HL-60 (cell line): ENCODE data around the gene MSH4.
A peak's percentile ranks its signal among the peaks of the same experiment; 100 is the strongest.

Experiments used
- DNase-seq, 2 experiments: peaks; one replicate each; pipeline ENCODE4 v3.0.0-alpha.2; 2010 to 2020; ENCODE audit warnings: low read depth in 1 of 2, low spot score in 1 of 2
- H3K27ac ChIP-seq: fragments of 250-450 bp; sonication (Bioruptor Pico); replicated peaks from 2 replicates; pipeline ENCODE4 v1.5.1; 2020; ENCODE audit warnings: mild to moderate bottlenecking, moderate library complexity
- H3K27me3 ChIP-seq: fragments of 250-450 bp; sonication (Bioruptor Pico); 2 replicates; pipeline ENCODE4 v1.5.1; 2021; ENCODE audit warnings: mild to moderate bottlenecking, moderate library complexity; ENCODE audit not compliant: insufficient read depth, poor library complexity, severe bottlenecking
- H3K4me3 ChIP-seq: replicated peaks from 2 replicates; pipeline ENCODE4 v1.5.1; 2011; ENCODE audit warnings: mild to moderate bottlenecking, control low read depth, low read length; ENCODE audit not compliant: insufficient read depth
- CTCF ChIP-seq: IDR thresholded peaks from one replicate; pipeline ENCODE4 v1.5.1; 2011; ENCODE audit warnings: low read length, control low read depth, inconsistent platforms; ENCODE audit not compliant: insufficient read depth
- GABPA ChIP-seq: IDR thresholded peaks from 2 replicates; pipeline ENCODE4 v1.6.1; 2012; ENCODE audit warnings: low read depth
- POLR2AphosphoS5 ChIP-seq: IDR thresholded peaks from 2 replicates; pipeline ENCODE4 v1.6.1; 2012; ENCODE audit warnings: low read depth
- REST ChIP-seq: IDR thresholded peaks from 2 replicates; pipeline ENCODE4 v1.6.1; 2012; ENCODE audit warnings: low read depth; ENCODE audit not compliant: insufficient replicate concordance
- SPI1 ChIP-seq: IDR thresholded peaks from 2 replicates; pipeline ENCODE4 v1.6.1; 2012; ENCODE audit warnings: low read depth, mild to moderate bottlenecking, borderline replicate concordance

The MSH4 gene

GRCh38 chr1:75785320-75785982 is 11.2 kb upstream of the MSH4 start:
- H3K4me3 ChIP-seq, result peak overlapping the region; percentile 26
- H3K27ac ChIP-seq, result peak overlapping the region; percentile 83
- no peaks in the 10 kb centered on the region for H3K27me3 ChIP-seq
- DNase-seq, result no peak
- TF ChIP-seq REST, result no peak

GRCh38 chr1:75785983-75786853 is 10.5 kb upstream of the MSH4 start, which contains the start of gene RABGGTB:
TSS of gene RABGGTB (plus strand) at chr1:75786256. CDS start at chr1:75786272, 16 bp downstream.
- peak within 1 kb of the TSS; percentile 56 for H3K4me3 ChIP-seq
- DNase-seq, result peak; percentile 96
- peak; percentile 71 for TF ChIP-seq REST
- TF ChIP-seq GABPA, result no peak
- peak; percentile 99 for TF ChIP-seq POLR2AphosphoS5
- TF ChIP-seq SPI1, result peak; percentile 33; the same call in 1 of the 2 replicates
- TF ChIP-seq CTCF, result no peak
- H3K27ac ChIP-seq, result peak within 1 kb of the TSS; percentile 83
- no peaks in the 10 kb centered on the region for H3K27me3 ChIP-seq

- TF ChIP-seq POLR2AphosphoS5 (no peak), CTCF (no peak), GABPA (no peak), SPI1 (no peak), REST (no peak)
- peak overlapping the region; percentile 56 for H3K4me3 ChIP-seq
- DNase-seq, result no peak
- peak overlapping the region; percentile 83 for H3K27ac ChIP-seq
- H3K27me3 ChIP-seq, result no peaks in the 10 kb centered on the region
Measured at GRCh38 chr1:75786901-75787493, 9.7 kb upstream of the MSH4 start.
